Stimulated activated CD4-positive, alpha-beta T cell treated with anti-CD3 and anti-CD28 coated beads, Interleukin-1b, Interleukin-23, amount 100 ng/mL, for 24 hours (primary cell): ENCODE results near the gene MYO9A.
"Not testable (repeated sequence)": the region's sequence is repeated elsewhere in the genome, so short reads cannot be mapped to it uniquely, and the experiment has no call there.

Experiments
- DNase-seq, 4 experiments: peaks; one replicate each; pipeline ENCODE4 v3.0.0-alpha.2; 2020; ENCODE audit warnings: low read depth in 4 of 4, low spot score in 1 of 4

The MYO9A gene

DNA sequence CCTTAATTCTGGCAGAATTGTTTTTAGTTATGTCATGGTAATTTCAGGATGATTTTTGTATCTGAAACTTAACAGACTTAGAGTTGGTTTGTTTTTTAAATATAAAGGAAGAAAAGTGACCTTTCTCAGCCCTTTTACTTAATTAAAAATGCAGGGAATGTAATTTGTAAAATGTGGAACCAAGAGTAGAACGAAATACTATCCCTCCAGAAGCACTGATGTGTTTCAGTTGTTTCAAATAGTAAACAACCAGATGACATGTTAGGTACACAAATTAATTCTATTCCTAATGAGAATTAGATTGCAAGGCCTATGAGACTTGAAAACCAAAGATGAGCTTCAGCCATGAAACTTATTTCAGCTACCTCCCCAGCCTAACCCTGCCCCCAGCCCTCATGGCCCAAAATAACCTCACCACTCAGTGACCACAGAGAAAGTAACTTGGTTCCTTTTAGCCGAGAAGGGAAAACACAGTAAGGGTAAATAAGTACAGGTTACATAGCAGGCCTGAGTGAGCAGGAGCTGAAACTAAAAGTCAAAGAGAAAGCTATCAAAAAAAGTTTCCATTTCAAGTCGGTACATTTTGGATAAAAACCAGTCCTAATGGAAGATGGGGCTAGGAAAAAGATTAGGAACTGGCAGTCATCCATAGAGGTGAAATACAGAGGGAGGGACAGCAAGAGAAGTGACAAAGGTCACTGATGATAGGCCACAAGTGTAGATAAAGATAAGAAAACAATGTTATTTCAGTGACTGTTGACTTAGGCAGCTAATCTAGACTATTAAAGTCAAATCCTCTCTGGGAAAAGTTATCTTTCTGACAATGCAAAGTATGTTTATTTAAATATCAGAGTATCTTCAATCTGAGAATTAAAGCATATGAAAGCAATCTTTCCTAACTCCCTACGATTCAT is 23.5 kb upstream of the MYO9A start:
- no peak for DNase-seq

DNA sequence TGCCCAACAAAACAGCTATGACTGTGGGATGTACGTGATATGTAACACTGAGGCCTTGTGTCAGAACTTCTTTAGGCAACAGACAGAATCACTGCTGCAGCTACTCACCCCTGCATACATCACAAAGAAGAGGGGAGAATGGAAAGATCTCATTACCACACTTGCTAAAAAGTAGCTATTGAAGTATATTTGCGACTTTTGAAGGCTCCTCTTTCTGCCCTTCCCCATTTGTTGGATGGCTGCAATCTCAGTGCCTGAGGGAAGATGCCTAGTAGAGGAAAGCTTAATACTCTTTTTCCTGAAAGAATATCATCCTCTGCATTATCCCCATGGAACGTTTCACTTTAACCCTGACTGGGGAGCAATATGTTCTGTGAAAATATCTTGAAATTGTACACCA is 22.1 kb upstream of the MYO9A start:
- DNase-seq = no peak

DNA sequence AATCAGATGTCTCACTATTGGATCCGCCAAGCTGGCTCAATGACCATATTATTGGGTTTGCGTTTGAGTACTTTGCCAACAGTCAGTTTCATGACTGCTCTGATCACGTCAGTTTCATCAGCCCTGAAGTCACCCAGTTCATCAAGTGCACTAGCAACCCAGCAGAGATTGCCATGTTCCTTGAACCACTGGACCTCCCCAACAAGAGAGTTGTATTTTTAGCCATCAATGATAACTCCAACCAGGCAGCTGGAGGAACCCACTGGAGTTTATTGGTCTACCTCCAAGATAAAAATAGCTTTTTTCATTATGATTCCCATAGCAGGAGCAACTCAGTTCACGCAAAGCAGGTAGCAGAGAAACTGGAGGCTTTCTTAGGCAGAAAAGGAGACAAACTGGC is 21.7 kb upstream of the MYO9A start:
- no peak for DNase-seq

DNA sequence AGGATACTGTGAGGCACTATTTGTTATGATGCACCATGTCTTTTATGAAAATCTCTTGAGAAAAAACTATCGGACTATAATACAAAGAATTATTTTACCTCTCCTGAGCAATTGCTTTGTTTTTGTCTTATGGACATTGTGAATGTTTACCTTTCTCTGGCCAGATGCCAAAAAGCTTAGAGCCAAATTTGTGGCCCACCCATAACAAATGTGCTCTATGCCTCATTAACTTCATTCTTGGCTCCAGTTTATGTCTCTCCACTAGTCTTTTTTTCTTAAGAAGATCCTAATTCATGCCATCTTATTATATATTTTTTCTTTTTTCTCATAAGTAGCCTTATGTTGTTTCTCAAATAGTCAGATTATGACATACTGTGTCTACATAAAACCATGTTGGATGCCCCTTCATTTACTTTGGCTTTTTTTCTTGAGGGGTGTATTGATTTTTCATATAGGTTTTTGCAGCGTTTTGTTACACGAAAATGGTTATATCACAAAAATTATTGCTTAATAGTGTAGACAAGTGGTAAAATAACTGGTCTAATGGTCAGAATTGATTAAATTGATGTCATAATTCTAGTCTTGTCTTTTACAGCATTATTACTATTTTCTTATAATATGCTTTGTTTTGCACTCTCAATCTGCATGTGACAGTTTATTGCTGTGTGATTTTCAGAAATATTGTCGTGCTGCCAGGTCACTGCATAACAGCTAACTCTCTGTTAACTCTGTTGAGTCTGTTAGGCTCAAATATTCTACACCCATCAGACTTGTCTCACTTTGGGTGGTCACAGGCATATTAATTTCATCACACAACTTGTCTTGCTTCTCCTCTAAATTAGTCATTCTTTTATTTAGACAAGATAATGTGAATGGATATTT is 18.5 kb upstream of the MYO9A start:
- no peak for DNase-seq

DNA sequence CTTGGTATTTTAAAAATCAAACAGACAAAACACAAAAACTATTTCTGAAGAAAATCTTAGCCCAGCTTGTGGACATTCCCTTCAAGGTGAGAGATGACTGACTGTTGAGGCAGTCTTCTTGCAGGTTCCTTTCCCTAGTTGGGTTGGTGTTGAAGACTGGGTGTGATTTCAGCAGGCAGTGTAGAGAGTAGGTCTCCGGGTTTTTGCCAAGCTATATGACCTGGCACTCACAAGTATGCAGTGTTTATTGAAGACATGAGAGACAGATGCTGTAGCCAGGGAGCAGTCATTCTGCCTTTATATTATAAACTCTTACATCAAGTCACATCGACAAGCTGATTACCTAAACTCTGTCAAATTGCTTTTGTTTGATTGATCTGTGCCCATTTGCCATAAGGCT is 17.8 kb upstream of the MYO9A start:
- DNase-seq = no peak

DNA sequence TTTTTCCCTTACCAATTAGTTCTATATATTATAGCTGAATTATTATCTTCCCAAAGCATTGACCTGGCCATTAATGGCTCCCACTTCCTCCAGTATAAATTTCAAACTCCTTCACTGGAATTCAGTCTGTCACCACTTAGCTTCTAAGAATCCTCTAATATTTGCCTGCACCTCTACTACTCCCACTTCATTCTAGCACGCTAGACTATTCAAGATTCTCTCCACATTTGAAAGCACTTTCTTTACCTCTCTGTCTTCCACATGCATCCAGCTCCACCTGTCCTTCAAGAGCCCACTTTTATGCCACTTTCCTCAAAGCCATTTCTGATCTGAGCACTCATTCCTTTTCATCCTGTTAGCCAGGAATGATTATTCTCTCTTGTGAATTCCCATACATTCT is 15.3 kb upstream of the MYO9A start:
- no peak for DNase-seq

DNA sequence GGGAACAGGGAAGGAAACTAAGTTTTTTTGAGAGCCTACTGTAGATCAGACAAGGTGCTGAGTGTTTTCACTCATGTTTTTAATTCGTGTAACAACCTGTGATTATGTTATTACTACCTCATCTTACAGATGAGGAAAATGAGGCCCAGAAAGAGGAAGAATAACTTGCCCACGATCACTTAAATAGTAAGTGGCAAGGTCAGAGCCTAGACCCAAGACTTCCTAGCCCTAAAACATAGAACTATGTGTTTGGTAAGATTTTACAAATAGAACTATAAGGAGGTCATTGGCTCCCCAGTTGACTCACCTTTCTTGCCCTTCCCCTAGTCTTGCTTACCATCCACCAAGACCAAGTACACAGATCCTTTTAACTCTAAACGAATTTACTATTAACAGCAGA is 14.0 kb upstream of the MYO9A start:
- no peak for DNase-seq

DNA sequence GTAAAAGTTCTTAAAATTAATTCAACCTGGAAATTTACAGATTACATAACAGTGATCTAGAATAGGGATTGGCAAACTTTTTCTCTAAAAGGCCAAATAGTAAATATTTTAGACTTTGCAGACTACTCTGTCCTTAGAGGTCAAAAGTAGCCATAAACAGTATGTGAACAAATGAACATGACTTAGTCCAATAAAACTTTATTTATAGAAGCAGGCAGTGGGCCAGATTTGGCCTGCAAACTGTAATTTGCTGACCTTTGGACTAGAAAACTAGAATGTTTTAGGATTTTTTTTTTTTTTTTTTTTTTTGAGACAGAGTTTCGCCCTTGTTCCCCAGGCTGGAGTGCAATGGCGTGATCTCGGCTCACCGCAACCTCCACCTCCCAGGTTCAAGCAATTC is 12.3 kb upstream of the MYO9A start:
- DNase-seq = no peak

DNA sequence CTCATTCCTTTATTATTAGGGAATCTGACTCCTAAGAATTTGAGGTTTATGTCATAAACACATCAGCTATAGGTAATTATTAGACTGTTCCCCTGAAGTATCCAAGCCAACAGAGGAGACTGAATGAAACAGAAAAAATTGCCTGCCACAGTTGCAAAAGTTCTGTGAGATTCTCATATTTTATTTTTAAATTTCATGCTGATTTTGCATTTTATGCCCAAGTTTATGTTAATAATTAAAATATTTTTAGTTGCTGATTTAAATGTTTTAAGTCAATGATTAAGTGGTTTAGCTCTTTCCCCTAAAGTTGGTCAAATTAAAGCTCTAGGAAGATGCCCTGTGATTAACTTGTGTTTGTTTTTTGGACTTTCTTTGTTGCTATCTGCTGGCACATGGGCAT is 10.4 kb upstream of the MYO9A start:
- no peak for DNase-seq

DNA sequence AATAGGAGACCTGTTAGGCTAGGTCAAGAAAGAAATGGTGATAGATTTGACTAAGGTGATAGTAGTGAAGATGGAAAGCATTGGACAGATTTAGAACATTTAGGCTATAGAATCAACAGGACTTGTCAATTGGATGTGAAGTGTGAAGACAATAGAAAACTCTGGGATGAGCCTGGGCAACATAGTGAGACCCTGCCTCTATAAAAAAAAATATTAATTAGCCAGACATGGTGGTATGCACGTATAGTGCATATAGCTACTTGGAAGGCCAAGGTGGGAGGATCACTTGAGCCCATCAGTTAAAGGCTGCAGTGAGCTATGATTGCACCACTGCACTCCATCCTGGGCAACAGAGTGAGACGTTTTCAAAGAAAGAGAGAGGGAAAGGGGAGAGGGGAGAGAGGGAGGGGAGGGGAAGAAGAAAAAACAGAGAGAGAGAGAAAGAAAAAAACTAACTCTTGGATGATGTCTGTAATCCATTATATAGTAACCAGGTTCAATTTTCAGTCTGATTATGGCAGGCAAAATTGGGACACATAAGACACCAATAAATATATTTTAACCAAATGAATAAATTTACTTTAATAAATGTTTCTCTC is 9.9 kb upstream of the MYO9A start:
- no peak for DNase-seq

DNA sequence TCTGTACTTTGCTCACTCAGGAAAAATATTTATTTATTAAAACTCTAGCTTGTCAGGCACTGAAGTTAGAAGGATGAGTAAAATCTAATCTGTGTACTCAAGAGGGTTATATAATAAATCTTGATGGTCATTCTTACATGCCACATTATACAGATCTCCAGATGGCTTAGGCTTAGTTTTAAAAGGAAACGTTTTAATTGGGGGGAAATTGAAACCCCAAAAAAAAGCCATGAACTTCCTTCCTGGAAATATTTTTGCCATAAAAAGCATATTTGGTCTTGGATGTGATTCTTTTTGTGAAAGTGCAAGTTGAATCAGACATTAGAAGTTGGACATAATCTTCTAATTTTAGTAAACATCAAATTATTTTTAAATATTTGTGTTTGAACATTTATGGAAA is 6.3 kb upstream of the MYO9A start:
- no peak for DNase-seq

DNA sequence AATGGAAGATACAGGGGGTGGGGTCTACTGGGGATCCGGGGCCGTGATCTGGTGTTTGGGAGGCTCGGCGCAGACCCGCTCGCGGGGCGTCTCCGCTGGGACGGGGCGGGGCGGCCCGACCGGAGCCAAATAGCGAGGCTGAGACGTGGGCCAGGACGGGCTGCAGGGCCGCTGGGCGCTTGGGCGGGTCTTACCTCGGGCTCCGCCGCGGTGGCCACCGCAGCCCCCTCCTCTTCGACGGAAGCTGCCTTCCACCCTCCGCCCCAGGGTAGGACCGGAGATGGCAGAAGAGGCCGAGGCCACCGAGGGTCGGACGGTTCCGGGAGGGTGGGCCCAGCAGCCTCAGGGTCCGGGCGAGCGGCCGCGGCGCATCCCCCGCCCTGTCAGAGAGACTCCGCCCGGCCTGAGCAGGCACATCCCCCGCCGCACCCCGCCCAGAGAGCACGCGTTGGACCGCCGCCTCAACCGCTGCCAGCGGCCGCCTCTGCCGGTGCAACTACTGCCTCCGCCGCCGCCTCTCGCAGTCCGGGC is 399 bp downstream of the MYO9A start:
- DNase-seq = peak; percentile 28 to 64 (median 41)

DNA sequence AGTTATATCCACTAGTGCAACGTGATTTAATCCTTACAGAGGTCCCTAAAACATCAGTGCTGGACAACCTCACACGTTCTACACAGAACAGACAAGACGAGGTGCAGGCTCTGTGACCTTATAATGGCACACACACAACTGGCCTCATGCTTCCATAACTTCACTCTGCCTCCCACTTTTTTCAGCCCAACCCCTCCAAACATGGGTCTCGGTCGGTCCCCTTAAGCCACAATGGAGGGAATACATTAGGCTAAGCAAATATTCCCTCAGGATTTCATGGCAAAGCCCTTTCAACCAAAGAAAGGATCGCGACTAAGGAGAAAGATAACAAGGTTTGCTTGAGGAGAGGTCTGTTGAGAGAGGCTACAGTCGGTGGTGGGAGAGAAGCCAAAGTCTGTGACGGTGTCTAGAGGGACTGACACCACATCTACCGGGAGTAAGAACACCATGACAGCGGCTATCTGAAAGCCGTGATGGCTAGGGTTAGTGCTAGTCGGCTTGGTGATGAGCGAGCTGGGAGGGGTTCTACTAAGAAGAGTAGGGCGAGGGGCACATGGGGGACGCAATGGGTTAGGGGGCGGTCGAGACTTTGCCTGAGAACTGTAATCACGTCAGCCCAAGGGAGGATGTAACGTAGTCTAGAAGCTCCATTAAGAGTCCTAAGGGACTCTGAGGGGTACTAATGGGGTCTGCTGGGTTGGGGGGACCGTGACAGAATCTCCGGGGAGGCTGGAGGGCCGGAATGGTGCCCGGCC is 1.0 kb downstream of the MYO9A start:
- peak in 1 of 4 experiments; percentile 1 for DNase-seq

DNA sequence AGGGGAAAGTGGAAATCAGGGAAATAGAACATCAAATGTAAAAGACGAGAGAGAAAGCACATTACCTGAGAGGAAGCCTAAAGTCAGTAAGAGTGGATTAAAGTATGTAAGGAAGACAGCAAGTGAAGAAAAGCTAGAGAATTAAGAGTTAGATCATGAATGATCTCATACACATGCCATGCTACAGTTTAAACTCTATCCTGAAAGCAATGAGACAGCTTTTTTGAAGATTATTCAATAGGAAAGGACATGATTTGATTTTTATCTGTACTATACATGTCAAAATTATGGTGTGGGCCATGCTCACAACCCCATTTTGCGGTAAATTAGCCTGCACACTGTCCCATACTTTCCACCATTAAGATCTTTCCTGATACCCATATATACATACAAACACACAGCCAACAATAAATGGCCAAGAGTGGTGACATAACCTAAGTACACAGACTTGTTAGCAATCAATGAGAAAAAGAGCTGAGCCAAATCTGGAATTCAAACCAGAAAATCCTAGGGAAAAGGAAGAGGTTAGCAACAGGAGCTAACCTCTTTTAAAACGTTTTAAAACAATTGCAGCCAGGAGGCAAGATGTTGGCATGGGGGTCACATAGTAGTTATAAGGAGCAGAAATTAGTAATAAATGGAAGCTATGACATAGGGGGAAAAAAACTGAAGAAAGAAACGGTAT is 4.5 kb downstream of the MYO9A start:
- DNase-seq = no peak

DNA sequence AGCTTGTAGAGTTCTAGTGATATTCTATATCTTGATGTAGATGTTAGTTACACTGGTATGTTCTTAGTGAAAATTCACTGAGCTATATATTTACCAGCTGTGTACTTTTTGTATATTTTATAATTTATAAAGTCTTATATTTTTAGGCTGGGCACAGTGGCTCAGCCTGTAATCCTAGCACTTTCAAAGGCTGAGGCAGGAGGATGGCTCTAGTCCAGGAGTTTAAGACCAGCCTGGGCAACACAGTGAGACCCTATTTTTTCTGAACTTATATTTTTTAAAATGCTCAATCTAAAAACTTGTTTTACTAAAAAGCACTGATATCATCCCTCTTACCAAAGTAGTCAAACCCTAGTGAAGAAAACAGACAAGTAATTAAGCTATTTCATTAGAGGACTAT is 5.1 kb downstream of the MYO9A start:
- DNase-seq = no peak

DNA sequence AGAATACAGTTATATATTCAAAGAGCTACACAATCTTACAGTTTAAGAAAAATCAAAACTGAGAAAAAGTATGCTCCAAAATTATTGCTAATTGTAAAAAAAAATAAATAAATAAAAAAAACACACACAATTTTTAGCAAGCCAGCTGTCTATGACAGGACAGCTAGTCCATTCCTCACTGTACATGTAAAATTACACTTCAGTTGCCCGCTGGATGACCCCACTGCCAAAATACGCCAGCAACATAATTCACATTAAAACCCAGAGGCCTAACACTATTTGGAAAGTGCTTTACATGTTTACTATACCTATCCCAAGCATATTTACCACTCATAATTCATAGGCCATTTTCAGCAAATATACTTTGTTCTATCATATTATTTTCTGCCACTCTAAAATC is 5.8 kb downstream of the MYO9A start:
- DNase-seq = no peak

DNA sequence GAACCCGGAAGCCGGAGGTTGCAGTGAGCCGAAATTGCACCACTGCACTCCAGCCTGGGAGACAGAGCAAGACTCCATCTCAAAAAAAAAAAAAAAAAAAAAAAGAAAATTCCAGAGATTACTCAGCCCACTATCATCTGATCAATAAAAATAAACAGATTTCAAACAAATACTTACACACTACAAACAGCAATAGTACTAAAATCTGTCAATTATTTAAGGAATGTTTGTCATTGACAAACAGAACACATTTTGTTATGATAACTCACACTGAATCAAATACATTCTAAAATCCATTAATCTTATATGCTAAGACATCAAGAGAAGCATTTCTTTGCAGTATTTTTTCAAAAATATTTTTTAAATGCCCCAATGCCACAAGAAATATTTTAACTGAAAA is 7.6 kb downstream of the MYO9A start:
- no peak for DNase-seq

DNA sequence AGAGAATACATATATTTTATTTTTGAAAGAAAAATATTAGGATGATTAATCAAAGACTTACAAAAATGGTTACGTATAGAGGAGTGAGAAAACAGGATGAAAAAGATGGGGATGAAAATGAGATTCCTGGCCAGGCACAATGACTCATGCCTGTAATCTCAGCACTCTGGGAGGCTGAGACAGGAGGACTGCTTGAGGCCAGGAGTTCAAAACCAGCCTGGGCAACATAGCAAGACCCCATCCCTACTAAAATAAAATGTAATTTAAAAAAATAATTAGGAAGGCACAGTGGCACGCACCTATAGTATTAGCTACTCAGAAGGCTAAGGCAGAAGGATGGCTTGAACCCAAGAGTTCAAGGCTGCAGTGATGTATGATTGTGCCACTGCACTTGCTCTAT is 11.9 kb downstream of the MYO9A start:
- no peak for DNase-seq

DNA sequence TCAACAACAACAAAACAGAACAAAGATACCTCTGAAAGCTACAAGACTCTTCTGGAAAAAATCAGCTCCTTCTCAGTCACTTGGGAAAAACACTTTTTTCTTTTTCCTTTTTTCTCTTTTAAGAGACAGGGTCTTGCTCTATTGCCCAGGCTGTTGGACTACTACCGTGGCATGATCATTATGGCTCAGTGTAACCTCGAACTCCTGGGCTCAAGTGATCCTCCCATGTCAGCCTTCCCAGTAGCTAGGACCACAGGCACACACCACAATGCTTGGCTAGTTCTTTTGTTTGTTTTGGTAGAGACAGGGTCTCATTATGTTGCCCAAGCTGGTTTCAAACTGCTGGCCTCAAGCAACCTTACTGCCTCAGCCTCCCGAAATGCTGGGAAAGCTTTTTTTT is 12.8 kb downstream of the MYO9A start:
- DNase-seq = no peak

DNA sequence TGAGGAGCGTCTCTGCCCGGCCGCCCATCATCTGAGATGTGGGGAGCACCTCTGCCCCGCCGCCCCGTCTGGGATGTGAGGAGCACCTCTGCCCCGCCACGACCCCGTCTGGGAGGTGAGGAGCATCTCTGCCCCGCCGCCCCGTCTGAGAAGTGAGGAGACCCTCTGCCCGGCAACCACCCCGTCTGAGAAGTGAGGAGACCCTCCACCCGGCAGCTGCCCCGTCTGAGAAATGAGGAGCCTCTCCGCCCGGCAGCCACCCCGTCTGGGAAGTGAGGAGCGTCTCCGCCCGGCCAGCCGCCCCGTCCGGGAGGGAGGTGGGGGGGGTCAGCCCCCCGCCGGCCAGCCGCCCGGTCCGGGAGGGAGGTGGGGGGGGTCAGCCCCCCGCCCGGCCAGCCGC is 17.4 kb downstream of the MYO9A start:
- DNase-seq = not testable (repeated sequence)
